Brain microvascular endothelial cell (primary cell): ENCODE measurements around the gene CYP26A1.

Experiments used
- DNase-seq: peaks from one replicate; pipeline ENCODE4 v3.0.0-alpha.2; 2020
- H3K27ac ChIP-seq: fragments of 250-450 bp; sonication (Bioruptor Pico); 2 replicates; pipeline ENCODE4 v1.5.1; 2020; ENCODE audit warnings: mild to moderate bottlenecking, moderate library complexity
- H3K27me3 ChIP-seq: fragments of 250-450 bp; sonication (Bioruptor Pico); replicated peaks from 2 replicates; pipeline ENCODE4 v1.5.1; 2020; ENCODE audit warnings: mild to moderate bottlenecking
- H3K36me3 ChIP-seq: fragments of 250-450 bp; sonication (Bioruptor Pico); replicated peaks from 2 replicates; pipeline ENCODE4 v1.5.1; 2020; ENCODE audit warnings: mild to moderate bottlenecking
- H3K4me3 ChIP-seq: 2 replicates; pipeline ENCODE4 v1.5.1; 2011; ENCODE audit warnings: low read depth, mild to moderate bottlenecking, control low read depth, low read length, moderate library complexity
- CTCF ChIP-seq: IDR thresholded peaks from 2 replicates; pipeline ENCODE4 v1.5.1; 2011; ENCODE audit warnings: low read depth, mild to moderate bottlenecking, moderate library complexity, low read length, control low read depth, inconsistent platforms; ENCODE audit errors: missing control alignments
- in situ Hi-C: cut with HindIII; loops from 2 replicates; pipeline ENCODE4 v1.10.0; 2017; ENCODE audit warnings: low sequenced_read_pairs, low pct_ligation_motif_present

CYP26A1 gene

GRCh38 chr10:93081318-93081717, 7.6 kb downstream of the CYP26A1 start:
- no peak overlapping the region for H3K27ac ChIP-seq
- no peak overlapping the region for H3K4me3 ChIP-seq
- in situ Hi-C loops = no loop called here
- DNase-seq = no peak
- peak; percentile 21 for TF ChIP-seq CTCF
- no peaks in the 10 kb centered on the region for H3K27me3 ChIP-seq
- H3K36me3 ChIP-seq = no peaks in the 10 kb centered on the region

- no peak overlapping the region for H3K27ac ChIP-seq
- no peak for TF ChIP-seq CTCF
- DNase-seq = peak; percentile 61
- no peak overlapping the region for H3K4me3 ChIP-seq
- in situ Hi-C loops = no loop called here
- H3K36me3 ChIP-seq = no peaks in the 10 kb centered on the region
- H3K27me3 ChIP-seq = no peaks in the 10 kb centered on the region
Measured at GRCh38 chr10:93081834-93082233, 8.1 kb downstream of the CYP26A1 start.

DNA sequence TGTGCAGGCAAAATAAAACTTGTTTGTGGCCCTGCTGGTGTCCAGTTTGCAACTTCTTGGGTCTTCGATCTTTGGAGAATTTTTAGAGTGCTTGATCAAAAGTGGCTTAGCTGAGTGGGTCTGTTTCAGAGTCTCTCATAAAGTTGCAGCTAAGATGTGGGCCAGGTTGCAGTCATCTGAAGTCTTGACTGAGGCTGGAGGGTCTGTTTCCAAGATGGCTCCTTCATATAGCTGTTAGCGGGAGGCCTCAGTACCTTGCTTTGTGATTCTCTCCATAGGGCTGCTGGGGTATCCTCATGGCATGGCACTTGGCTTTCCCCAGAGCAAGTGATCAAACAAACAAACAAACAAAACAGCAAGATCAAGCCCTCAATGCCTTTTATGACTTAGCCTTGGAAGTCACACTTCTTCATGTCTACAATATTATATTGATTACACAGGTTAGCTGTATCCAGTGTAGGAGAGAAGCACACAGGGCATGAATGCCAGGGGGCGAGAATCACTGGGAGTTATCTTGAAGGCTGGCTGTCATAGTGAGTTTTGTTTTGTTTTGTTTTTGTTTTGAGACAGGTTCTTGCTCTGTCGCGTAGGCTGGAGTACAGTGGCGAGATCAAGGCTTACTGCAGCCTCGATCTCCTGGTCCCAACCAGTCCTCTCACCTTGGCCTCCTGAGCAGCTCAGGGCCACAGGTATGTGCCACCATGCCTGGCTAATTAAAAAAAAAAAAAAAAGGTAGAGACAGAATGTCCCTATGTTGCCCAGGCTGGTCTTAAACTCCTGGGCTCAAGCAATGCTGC, 10.2 kb downstream of the CYP26A1 start:
- no peak for TF ChIP-seq CTCF
- no peaks in the 10 kb centered on the region for H3K27me3 ChIP-seq
- no peaks in the 10 kb centered on the region for H3K36me3 ChIP-seq
- H3K27ac ChIP-seq = no peak overlapping the region
- no peak for DNase-seq
- no peak overlapping the region for H3K4me3 ChIP-seq
- in situ Hi-C loops = no loop called here

DNA sequence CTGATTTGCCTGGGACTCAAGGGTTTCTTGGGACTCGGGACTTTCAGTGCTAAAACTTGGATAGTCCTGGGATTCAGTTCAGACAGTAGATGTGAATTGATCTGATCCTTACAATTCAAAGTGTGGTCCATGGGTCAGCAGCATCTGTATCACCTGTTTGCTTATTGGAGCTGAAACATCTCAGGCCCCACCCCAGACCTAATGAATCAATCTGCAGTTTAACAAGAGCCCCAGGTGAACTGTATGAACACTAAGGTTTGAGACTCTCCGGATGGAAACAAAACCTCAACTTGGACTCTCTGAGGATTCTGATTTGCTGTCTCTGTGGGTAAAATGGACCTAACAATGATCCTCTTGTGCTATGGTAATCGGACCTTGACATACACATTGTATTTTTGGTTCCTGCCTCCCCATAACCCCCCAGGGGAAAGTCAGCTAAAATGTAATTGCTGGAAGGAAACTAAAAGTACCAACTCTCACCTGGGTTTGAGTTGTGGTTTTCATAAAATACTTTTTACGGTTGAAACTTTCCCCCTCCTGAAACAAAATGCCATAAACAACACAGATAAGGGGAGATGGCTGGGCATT, 11.7 kb downstream of the CYP26A1 start:
- no peak for DNase-seq
- Histone ChIP-seq H3K4me3 (no peak overlapping the region), H3K36me3 (no peaks in the 10 kb centered on the region), H3K27ac (no peak overlapping the region), H3K27me3 (no peaks in the 10 kb centered on the region)
- in situ Hi-C loops = no loop called here
- no peak for TF ChIP-seq CTCF

GRCh38 chr10:93086289-93086688, 12.6 kb downstream of the CYP26A1 start:
- no peak for DNase-seq

More at GRCh38 chr10:93086289-93086688, 12.6 kb downstream of the CYP26A1 start:
- in situ Hi-C loops = no loop called here
- Histone ChIP-seq H3K27ac (no peak overlapping the region), H3K27me3 (no peaks in the 10 kb centered on the region), H3K36me3 (no peaks in the 10 kb centered on the region), H3K4me3 (no peak overlapping the region)
- TF ChIP-seq CTCF = no peak
